AG04449 (cell line): Measurements from ENCODE around the gene PRCD.

ENCODE experiments used
- CTCF ChIA-PET: fragments of 350-600 bp; formaldehyde crosslinking; extraction: SDS; loops from one replicate; lab custom pipeline; 2021; ENCODE audit warnings: antibody characterized with exemption; lab: Yijun Ruan, JAX
- POLR2A ChIA-PET: fragments of 400-600, 350-600 bp; formaldehyde crosslinking; extraction: SDS; loops from one replicate; lab custom pipeline; 2020; ENCODE audit warnings: antibody characterized with exemption, inconsistent platforms; lab: Yijun Ruan, JAX
- DNase-seq: peaks from one replicate; pipeline ENCODE4 v3.0.0-alpha.2; 2010; ENCODE audit warnings: low read depth, low spot score
- H3K4me3 ChIP-seq: 2 replicates; pipeline ENCODE4 v1.5.1; 2011; ENCODE audit warnings: low read depth, mild to moderate bottlenecking, control low read depth, low read length
- TF ChIP-seq, protein P1 (sequence below): IDR thresholded peaks from one replicate; pipeline ENCODE4 v1.5.1; 2011; ENCODE audit warnings: mild to moderate bottlenecking, moderate library complexity, low read length, control low read depth, inconsistent platforms; ENCODE audit not compliant: insufficient read depth; ENCODE audit errors: missing control alignments

PRCD gene

DNA sequence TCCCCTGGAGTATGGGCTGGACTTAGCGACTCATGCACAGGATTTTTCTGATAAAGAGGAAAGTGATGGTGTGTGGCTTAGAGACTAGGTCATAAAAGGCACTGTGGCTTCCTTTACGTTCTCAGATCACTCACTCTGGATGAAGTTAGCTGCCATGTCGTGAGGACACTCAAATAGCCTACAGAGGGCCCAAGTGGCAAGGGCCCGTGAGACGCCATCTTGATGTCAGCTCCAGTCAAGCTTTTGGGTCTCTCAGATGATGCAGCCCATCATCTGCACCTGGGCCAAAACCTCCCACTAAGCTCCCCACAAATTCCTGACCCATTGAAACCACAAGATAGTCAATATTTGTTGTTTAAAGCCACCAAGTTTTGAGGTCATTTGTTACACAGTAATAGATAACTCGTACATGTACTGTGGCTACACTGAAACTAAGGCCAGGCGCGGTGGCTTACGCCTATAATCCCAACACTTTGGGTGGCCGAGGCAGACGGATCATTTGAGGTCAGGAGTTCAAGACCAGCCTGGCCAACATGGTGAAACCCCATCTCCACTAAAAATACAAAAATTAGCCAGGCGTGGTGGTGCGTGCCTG lies 31.1 kb downstream of the PRCD start:
- TF ChIP-seq, protein P1, sequence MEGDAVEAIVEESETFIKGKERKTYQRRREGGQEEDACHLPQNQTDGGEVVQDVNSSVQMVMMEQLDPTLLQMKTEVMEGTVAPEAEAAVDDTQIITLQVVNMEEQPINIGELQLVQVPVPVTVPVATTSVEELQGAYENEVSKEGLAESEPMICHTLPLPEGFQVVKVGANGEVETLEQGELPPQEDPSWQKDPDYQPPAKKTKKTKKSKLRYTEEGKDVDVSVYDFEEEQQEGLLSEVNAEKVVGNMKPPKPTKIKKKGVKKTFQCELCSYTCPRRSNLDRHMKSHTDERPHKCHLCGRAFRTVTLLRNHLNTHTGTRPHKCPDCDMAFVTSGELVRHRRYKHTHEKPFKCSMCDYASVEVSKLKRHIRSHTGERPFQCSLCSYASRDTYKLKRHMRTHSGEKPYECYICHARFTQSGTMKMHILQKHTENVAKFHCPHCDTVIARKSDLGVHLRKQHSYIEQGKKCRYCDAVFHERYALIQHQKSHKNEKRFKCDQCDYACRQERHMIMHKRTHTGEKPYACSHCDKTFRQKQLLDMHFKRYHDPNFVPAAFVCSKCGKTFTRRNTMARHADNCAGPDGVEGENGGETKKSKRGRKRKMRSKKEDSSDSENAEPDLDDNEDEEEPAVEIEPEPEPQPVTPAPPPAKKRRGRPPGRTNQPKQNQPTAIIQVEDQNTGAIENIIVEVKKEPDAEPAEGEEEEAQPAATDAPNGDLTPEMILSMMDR, result no peak
- H3K4me3 ChIP-seq, result no peak overlapping the region
- POLR2A ChIA-PET, result no interaction called here
- no peak for DNase-seq
- CTCF ChIA-PET, result interaction anchor here (1.0 to 1.9 kb wide), 2 partner anchors 13 to 53 kb away, joined by 3 to 5 read pairs; no protein-coding TSS in a partner anchor

DNA sequence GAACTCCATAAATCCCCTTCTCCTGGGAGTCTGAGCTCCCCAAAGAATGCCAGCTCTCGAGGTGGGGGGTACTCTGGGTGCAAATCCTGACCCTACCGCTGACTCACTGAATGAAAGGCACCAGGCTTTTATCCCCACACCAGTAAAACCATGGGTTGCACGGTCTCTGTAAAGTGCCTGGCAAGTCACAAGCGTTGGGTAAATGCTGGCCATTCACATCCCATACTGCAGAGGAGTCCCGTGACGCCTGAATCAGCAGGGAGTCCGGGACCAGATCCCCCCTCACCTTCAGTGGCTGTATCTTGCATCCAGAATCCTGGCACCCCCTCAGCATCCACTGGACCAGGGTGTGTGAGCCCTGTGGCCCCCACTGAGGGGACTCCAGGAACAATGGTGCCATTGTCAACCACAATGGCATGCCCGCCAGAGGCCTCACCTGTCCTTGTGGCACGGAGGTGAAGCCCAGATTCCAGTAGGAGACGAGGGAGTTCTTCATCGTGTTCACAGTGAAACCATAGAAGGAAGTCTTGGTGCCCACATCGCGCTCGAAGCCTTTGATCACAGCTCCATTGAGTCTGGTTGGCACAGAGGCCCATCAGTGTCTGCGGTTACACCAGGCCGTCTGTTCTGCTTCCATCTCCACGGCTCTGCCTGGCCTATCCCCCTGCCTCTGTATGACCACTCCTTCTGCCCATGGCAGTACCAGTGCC lies 32.5 kb downstream of the PRCD start:
- TF ChIP-seq, protein P1, result no peak
- no peak for DNase-seq
- CTCF ChIA-PET, result interaction anchor here (1.9 kb wide), 1 partner anchor 52 kb away, joined by 5 read pairs; no protein-coding TSS in a partner anchor
- POLR2A ChIA-PET, result no interaction called here
- no peak overlapping the region for H3K4me3 ChIP-seq

DNA sequence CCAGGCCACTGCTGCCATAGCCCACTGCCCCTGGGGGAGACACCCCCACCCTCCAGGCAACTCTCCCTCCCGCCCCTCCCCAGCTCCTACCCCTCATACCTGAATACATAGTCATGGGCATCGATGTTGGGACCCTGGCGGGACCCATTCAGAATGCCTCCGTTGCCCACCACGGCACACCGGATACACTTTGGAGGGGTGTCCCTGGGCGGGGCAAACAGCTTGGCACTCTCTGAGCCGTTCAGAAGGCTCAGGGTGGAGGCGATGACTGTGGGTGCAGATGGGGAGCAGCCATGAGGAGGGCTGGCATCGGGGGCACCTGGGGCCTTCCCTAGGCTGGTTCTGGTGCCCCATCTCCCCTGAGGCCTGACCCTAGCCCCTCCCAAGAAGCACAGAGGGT lies 33.3 kb downstream of the PRCD start:
- ChIA-PET CTCF (interaction anchor here (1.0 to 1.2 kb wide), 2 partner anchors 26 to 51 kb away, joined by 3 to 4 read pairs; no protein-coding TSS in a partner anchor), POLR2A (no interaction called here)
- DNase-seq, result no peak
- TF ChIP-seq, protein P1, result no peak
- H3K4me3 ChIP-seq, result no peak overlapping the region

DNA sequence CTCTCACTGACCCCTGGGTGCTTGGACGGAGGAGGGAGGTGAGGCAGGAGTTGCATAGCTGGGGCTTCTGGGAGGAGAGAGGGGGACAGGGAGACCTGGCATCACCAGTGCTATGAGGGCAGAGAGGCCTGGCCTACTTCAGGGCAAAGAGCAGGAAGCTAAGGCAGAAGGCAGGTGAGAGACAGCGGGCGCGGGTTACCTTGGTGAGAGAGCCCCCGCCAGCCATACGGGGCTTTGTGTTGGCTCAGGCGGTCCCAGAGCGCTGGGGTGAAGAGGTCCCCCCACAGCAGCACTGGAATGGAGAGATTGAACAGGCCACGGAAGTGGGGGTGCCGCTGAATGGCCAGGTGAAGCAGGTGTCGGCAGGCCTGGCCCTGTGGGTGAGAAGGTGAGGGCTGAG lies 34.3 kb downstream of the PRCD start:
- ChIA-PET CTCF (interaction anchor here (1.1 to 1.2 kb wide), 2 partner anchors 11 to 50 kb away, joined by 4 read pairs; partner anchors contain the start of gene ST6GALNAC2), POLR2A (no interaction called here)
- TF ChIP-seq, protein P1, result no peak
- DNase-seq, result no peak
- H3K4me3 ChIP-seq, result no peak overlapping the region

DNA sequence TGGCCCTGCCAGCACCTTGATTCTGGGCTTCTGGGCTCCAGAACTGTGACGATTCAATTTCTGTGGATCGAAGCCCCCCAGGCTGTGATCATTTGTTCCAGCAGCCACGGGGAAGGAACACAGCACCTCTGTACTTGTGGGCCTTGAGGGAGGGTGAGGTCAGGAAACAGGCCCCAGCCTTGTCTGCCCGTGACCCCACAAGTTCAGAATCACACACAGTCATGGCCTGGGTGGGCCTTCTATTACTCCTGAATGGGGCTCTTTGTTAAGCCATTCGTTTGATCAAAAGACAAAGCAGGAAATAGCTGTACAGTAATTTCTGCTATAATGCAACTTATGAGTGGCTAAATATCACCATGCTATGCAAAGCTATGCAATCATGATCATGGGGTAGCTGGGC lies 35.7 kb downstream of the PRCD start:
- ChIA-PET CTCF (interaction anchor here (0.8 to 3.9 kb wide), 5 partner anchors 9 to 49 kb away, joined by 3 to 14 read pairs (median 4); partner anchors contain the start of gene ST6GALNAC2), POLR2A (no interaction called here)
- H3K4me3 ChIP-seq, result no peak overlapping the region
- DNase-seq, result no peak
- TF ChIP-seq, protein P1, result no peak

DNA sequence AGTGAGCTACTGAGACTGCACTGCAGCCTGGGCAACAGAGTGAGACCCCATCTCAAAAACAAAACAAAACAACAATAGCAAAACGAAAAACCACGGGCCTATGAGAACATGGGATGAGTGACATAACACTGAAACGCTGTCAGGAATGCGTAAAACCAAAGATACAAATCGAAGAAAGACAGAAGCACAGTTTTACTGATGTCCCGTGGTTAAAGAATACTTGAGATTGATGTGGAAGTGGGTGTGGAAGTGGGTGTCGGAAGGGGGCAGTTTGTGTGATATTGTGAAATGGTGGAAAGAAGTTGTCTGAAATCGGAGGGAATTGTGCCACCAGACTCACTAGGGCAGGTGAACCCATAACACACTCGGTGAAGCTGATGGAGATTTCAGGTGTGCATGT lies 36.3 kb downstream of the PRCD start:
- POLR2A ChIA-PET, result no interaction called here
- CTCF ChIA-PET, result interaction anchor here (0.8 to 3.9 kb wide), 4 partner anchors 10 to 49 kb away, joined by 3 to 14 read pairs (median 4); no protein-coding TSS in a partner anchor
- TF ChIP-seq, protein P1, result no peak
- DNase-seq, result no peak
- no peak overlapping the region for H3K4me3 ChIP-seq
